ENCODE data around the gene DAB1.

The DAB1 gene

GRCh38 chr1:57463343-57463742 lies 39.5 kb upstream of the DAB1 start:
- TF ChIP-seq YY1 (IDR thresholded peaks at IDR 0.05; ENCODE audit: insufficient read depth, insufficient read length), result no peak
- Histone ChIP-seq H3K27me3 (ENCODE audit: insufficient read depth, insufficient read length) (no peaks in the 10 kb centered on the region), H3K9ac (ENCODE audit: insufficient read length, low read depth) (no peak overlapping the region), H3K4me1 (ENCODE audit: insufficient read depth, insufficient read length) (no peaks in the 10 kb centered on the region), H3K36me3 (ENCODE audit: insufficient read depth, insufficient read length, low read length) (no peaks in the 10 kb centered on the region), H3K9me3 (ENCODE audit: insufficient read depth, low read length) (no peaks in the 10 kb centered on the region), H3K4me3 (ENCODE audit: insufficient read length, low read depth) (no peak overlapping the region)
- DNase-seq (ENCODE audit: low read depth, low spot score), result no peak

DNA sequence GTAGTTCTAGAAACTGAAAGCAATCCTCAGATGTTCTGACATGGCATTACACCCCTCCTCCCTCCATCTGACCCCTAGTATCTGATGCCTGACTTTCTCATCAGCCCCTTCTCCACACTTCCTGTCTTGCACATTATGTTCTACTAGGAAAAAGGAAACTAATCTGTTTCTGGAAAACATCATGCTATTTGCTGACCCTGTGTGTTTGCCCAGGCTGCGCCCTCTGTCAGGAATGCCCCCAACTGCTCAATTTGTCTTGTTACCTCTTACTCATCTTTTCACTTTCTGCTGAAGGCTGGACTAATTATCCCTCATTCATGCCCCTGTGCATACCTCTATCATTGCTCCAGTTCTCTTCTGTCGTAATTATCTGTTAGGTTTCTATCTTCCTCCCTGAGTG lies 37.5 kb upstream of the DAB1 start:
- Histone ChIP-seq H3K9me3 (ENCODE audit: insufficient read depth, low read length) (no peaks in the 10 kb centered on the region), H3K36me3 (ENCODE audit: insufficient read depth, insufficient read length, low read length) (no peaks in the 10 kb centered on the region), H3K9ac (ENCODE audit: insufficient read length, low read depth) (no peak overlapping the region), H3K4me1 (ENCODE audit: insufficient read depth, insufficient read length) (no peaks in the 10 kb centered on the region), H3K27me3 (ENCODE audit: insufficient read depth, insufficient read length) (no peaks in the 10 kb centered on the region), H3K4me3 (ENCODE audit: insufficient read length, low read depth) (no peak overlapping the region)
- no peak for TF ChIP-seq SUZ12 (IDR thresholded peaks at IDR 0.05; ENCODE audit: extremely low read depth, insufficient read depth, insufficient read length)
- TF ChIP-seq YY1 (IDR thresholded peaks at IDR 0.05; ENCODE audit: insufficient read depth, insufficient read length), result no peak
- TF ChIP-seq ZNF274 (IDR thresholded peaks at IDR 0.05; ENCODE audit: low read depth, low read length), result no peak
- no peak for DNase-seq (ENCODE audit: low read depth, low spot score)

- TF ChIP-seq YY1 (IDR thresholded peaks at IDR 0.05; ENCODE audit: insufficient read depth, insufficient read length) (no peak), ZNF274 (IDR thresholded peaks at IDR 0.05; ENCODE audit: low read depth, low read length) (no peak), SUZ12 (IDR thresholded peaks at IDR 0.05; ENCODE audit: extremely low read depth, insufficient read depth, insufficient read length) (no peak)
- H3K9ac ChIP-seq (ENCODE audit: insufficient read length, low read depth), result no peak overlapping the region
- no peaks in the 10 kb centered on the region for H3K27me3 ChIP-seq (ENCODE audit: insufficient read depth, insufficient read length)
- no peaks in the 10 kb centered on the region for H3K9me3 ChIP-seq (ENCODE audit: insufficient read depth, low read length)
- H3K4me1 ChIP-seq (ENCODE audit: insufficient read depth, insufficient read length), result no peaks in the 10 kb centered on the region
- no peaks in the 10 kb centered on the region for H3K36me3 ChIP-seq (ENCODE audit: insufficient read depth, insufficient read length, low read length)
- H3K4me3 ChIP-seq (ENCODE audit: insufficient read length, low read depth), result no peak overlapping the region
- DNase-seq (ENCODE audit: low read depth, low spot score), result no peak
Observed at GRCh38 chr1:57451516-57451915, 27.7 kb upstream of the DAB1 start.

DNA sequence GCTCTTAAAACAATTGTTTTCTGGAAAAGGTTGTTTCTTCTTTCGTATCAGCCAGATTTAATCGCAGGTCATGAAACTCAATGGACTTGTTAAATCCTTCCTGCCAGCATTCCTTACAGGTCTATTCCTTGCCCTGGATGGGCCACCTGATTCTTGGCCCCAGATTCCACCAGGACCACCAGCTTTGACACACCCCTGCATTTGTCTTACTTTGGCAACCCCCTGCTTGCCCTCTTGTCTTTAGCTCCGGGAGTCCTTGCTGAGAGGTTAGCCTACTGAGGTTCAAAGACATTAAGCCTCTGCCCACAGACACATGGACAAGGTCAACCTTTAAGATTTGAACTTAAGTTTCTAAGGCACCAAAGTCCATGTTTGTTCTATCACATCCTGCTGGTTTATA lies 27.1 kb upstream of the DAB1 start:
- Histone ChIP-seq H3K4me3 (ENCODE audit: insufficient read length, low read depth) (no peak overlapping the region), H3K9ac (ENCODE audit: insufficient read length, low read depth) (no peak overlapping the region), H3K9me3 (ENCODE audit: insufficient read depth, low read length) (no peaks in the 10 kb centered on the region), H3K36me3 (ENCODE audit: insufficient read depth, insufficient read length, low read length) (no peaks in the 10 kb centered on the region), H3K27me3 (ENCODE audit: insufficient read depth, insufficient read length) (no peaks in the 10 kb centered on the region), H3K4me1 (ENCODE audit: insufficient read depth, insufficient read length) (no peaks in the 10 kb centered on the region)
- no peak for TF ChIP-seq ZNF274 (IDR thresholded peaks at IDR 0.05; ENCODE audit: low read depth, low read length)
- no peak for TF ChIP-seq SUZ12 (IDR thresholded peaks at IDR 0.05; ENCODE audit: extremely low read depth, insufficient read depth, insufficient read length)
- TF ChIP-seq YY1 (IDR thresholded peaks at IDR 0.05; ENCODE audit: insufficient read depth, insufficient read length), result no peak
- no peak for DNase-seq (ENCODE audit: low read depth, low spot score)

DNA sequence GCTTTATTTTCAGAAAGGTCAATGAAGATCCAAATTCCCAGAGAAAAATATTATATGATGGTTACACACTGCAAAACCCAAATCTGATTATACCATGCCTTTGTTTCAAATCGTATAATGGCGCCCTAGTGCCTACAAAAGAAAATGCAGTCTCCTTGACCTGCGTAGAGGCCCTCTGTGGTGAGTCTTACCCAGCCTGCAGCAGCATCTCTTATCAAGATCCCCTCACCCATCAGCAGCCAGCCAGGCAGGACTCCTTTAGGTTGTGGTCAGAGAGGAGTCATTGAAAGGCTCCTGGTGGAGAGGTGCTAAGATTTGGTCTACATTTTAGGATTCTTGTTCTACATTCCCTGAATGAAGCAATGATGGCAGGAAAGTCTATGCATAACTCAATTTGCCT lies 23.7 kb upstream of the DAB1 start:
- Histone ChIP-seq H3K27me3 (ENCODE audit: insufficient read depth, insufficient read length) (no peaks in the 10 kb centered on the region), H3K4me3 (ENCODE audit: insufficient read length, low read depth) (no peak overlapping the region), H3K9me3 (ENCODE audit: insufficient read depth, low read length) (no peaks in the 10 kb centered on the region), H3K4me1 (ENCODE audit: insufficient read depth, insufficient read length) (no peaks in the 10 kb centered on the region), H3K9ac (ENCODE audit: insufficient read length, low read depth) (no peak overlapping the region), H3K36me3 (ENCODE audit: insufficient read depth, insufficient read length, low read length) (no peaks in the 10 kb centered on the region)
- TF ChIP-seq ZNF274 (IDR thresholded peaks at IDR 0.05; ENCODE audit: low read depth, low read length) (no peak), SUZ12 (IDR thresholded peaks at IDR 0.05; ENCODE audit: extremely low read depth, insufficient read depth, insufficient read length) (no peak), YY1 (IDR thresholded peaks at IDR 0.05; ENCODE audit: insufficient read depth, insufficient read length) (no peak)
- DNase-seq (ENCODE audit: low read depth, low spot score), result no peak

- no peak overlapping the region for H3K4me3 ChIP-seq (ENCODE audit: insufficient read length, low read depth)
- no peaks in the 10 kb centered on the region for H3K27me3 ChIP-seq (ENCODE audit: insufficient read depth, insufficient read length)
- no peak overlapping the region for H3K9ac ChIP-seq (ENCODE audit: insufficient read length, low read depth)
- H3K36me3 ChIP-seq (ENCODE audit: insufficient read depth, insufficient read length, low read length), result no peaks in the 10 kb centered on the region
- no peak for TF ChIP-seq YY1 (IDR thresholded peaks at IDR 0.05; ENCODE audit: insufficient read depth, insufficient read length)
- TF ChIP-seq ZNF274 (IDR thresholded peaks at IDR 0.05; ENCODE audit: low read depth, low read length), result no peak
- TF ChIP-seq SUZ12 (IDR thresholded peaks at IDR 0.05; ENCODE audit: extremely low read depth, insufficient read depth, insufficient read length), result no peak
- no peak for DNase-seq (ENCODE audit: low read depth, low spot score)
- H3K4me1 ChIP-seq (ENCODE audit: insufficient read depth, insufficient read length), result no peaks in the 10 kb centered on the region
- no peaks in the 10 kb centered on the region for H3K9me3 ChIP-seq (ENCODE audit: insufficient read depth, low read length)
Observed at GRCh38 chr1:57443004-57443403, 19.1 kb upstream of the DAB1 start.

DNA sequence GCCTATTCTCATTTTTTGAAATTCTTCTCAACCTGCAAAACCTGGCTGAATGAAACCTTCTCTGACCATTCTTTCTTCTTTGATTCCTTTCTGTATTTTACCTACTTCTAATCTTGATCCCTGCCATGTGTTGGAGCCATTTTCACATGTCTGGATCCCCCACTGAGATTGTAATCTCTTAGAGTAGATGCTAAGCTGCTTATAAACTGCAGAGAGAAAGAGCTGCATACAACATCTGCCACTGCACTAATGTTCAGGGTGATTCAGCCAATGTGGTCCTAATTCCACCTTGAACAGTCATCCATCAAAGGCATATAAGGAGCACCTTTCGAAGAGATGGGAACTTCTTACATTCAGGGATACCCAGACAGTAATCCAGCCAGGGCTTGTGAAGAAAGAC lies 16.2 kb upstream of the DAB1 start:
- TF ChIP-seq SUZ12 (IDR thresholded peaks at IDR 0.05; ENCODE audit: extremely low read depth, insufficient read depth, insufficient read length) (no peak), ZNF274 (IDR thresholded peaks at IDR 0.05; ENCODE audit: low read depth, low read length) (no peak), YY1 (IDR thresholded peaks at IDR 0.05; ENCODE audit: insufficient read depth, insufficient read length) (no peak)
- Histone ChIP-seq H3K36me3 (ENCODE audit: insufficient read depth, insufficient read length, low read length) (no peaks in the 10 kb centered on the region), H3K9me3 (ENCODE audit: insufficient read depth, low read length) (no peaks in the 10 kb centered on the region), H3K27me3 (ENCODE audit: insufficient read depth, insufficient read length) (no peaks in the 10 kb centered on the region), H3K4me3 (ENCODE audit: insufficient read length, low read depth) (no peak overlapping the region), H3K4me1 (ENCODE audit: insufficient read depth, insufficient read length) (no peaks in the 10 kb centered on the region), H3K9ac (ENCODE audit: insufficient read length, low read depth) (no peak overlapping the region)
- DNase-seq (ENCODE audit: low read depth, low spot score), result no peak

DNA sequence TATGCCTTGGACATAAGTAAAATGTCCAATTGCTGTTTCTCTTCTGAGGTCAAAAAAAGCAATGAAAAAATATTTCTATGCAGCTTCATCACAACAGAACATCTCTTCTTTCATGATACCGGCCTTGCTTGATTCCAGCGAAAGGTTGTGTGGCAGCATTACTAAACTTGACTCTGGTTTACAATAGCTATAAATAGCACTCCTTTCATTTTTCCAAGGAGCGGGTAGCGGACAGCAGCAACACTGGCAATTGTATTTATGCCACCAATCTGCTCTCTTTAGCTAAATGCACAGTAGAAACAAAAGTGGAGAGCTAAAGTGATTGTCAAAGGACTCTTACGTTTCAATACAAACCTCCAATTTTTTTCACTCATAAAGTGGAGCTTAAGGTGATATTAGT lies 7.5 kb upstream of the DAB1 start:
- no peaks in the 10 kb centered on the region for H3K9me3 ChIP-seq (ENCODE audit: insufficient read depth, low read length)
- H3K36me3 ChIP-seq (ENCODE audit: insufficient read depth, insufficient read length, low read length), result no peaks in the 10 kb centered on the region
- no peak for DNase-seq (ENCODE audit: low read depth, low spot score)
- H3K4me3 ChIP-seq (ENCODE audit: insufficient read length, low read depth), result no peak overlapping the region
- H3K4me1 ChIP-seq (ENCODE audit: insufficient read depth, insufficient read length), result no peaks in the 10 kb centered on the region
- H3K27me3 ChIP-seq (ENCODE audit: insufficient read depth, insufficient read length), result no peaks in the 10 kb centered on the region
- TF ChIP-seq YY1 (IDR thresholded peaks at IDR 0.05; ENCODE audit: insufficient read depth, insufficient read length) (no peak), SUZ12 (IDR thresholded peaks at IDR 0.05; ENCODE audit: extremely low read depth, insufficient read depth, insufficient read length) (no peak), ZNF274 (IDR thresholded peaks at IDR 0.05; ENCODE audit: low read depth, low read length) (no peak)
- no peak overlapping the region for H3K9ac ChIP-seq (ENCODE audit: insufficient read length, low read depth)
